ENCODE measurements around the gene CDH23.
"Not testable (repeated sequence)": the region's sequence is repeated elsewhere in the genome, so short reads cannot be mapped to it uniquely, and the experiment has no call there.

The CDH23 gene

DNA sequence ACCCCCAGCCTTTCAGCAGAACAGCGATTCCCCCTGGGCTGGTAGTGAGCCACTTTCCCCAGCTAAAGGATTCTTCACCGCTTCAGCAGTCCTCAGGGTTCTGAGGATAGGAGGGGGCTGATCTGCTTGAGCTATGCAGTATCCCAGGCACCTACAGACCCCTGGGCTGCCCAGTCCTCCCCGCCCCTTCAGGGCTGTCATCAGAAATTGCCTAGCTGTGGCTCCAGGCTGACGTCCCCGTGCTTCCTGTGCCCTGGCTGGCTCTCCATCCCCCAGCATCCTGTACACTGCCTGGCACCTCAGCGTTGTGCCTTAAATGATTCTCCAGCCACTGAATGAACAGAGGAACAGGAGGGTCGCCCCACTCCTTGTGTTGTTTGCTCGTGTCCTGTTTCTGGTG is 38.4 kb upstream of the CDH23 start:
- Histone ChIP-seq H3K4me1 (ENCODE audit: control insufficient read depth, insufficient read depth, low read length) (no peaks in the 10 kb centered on the region), H3K9me3 (ENCODE audit: control insufficient read depth, low read length) (no peaks in the 10 kb centered on the region), H3K4me3 (ENCODE audit: insufficient read depth, low read depth, low read length) (no peak overlapping the region), H3K27me3 (ENCODE audit: control insufficient read depth, insufficient read depth, low read length, poor library complexity, severe bottlenecking) (no peaks in the 10 kb centered on the region), H3K27ac (ENCODE audit: insufficient read depth, low read depth, low read length, poor library complexity, severe bottlenecking) (no peak overlapping the region), H3K36me3 (ENCODE audit: control insufficient read depth, insufficient read depth, low read length) (no peaks in the 10 kb centered on the region)
- 91 to 93% methylated on average over 8 of the region's 8 CpGs for WGBS, 2 experiments

DNA sequence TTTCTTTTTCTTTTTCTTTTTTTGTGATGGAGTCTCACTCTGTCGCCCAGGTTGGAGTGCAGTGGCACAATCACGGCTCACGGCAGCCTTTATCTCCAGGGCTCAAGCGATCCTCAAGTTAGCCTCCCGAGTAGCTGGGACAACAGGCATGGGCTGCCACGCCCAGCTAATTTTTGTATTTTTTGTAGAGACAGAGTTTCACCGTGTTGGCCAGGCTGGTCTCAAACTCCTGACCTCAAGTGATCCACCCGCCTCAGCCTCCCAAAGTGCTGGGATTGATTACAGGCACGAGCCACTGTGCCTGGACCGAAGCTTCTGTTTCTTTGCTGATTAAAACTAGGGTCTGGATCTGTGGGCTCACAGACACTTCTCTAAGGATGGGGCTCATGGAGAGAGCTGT is 37.8 kb upstream of the CDH23 start:
- H3K9me3 ChIP-seq (ENCODE audit: control insufficient read depth, low read length); H3K27ac ChIP-seq (ENCODE audit: insufficient read depth, low read depth, low read length, poor library complexity, severe bottlenecking); H3K4me1 ChIP-seq (ENCODE audit: control insufficient read depth, insufficient read depth, low read length); H3K4me3 ChIP-seq (ENCODE audit: insufficient read depth, low read depth, low read length); H3K27me3 ChIP-seq (ENCODE audit: control insufficient read depth, insufficient read depth, low read length, poor library complexity, severe bottlenecking); H3K36me3 ChIP-seq (ENCODE audit: control insufficient read depth, insufficient read depth, low read length): not testable (repeated sequence)
- 89 to 91% methylated on average over 10 of the region's 10 CpGs for WGBS, 2 experiments

DNA sequence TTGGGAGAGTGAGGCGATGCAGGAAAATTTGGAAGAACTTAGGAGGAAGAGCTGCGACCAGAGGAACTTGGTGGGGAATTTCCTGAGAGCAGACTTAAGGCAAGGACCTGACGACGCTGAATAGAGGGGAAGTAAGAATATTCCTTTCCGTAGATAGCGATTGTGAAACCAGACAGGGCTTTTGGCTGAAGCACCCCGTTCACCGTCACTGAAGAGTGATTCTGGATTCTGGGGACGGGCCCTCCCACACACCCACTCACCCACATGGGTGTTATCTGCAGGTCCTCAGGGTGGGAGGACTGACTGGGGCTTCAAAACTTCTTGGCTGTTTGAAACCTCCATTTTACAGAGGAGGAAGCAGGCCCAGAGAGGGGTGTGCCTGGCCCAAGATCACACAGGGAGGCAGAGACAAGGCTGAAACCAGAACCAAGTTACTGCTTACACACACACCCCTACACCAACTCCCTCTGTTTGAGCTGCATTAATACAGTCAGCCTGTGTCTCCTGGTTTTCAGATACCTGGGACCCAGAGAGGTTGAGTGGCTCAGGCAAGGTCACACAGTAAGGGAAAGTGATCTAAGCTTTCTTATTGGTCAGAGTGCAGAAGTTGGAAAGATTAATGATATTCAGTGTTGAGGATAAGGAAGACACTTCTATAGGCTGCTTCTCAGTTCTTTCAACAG is 37.2 kb upstream of the CDH23 start:
- H3K4me1 ChIP-seq (ENCODE audit: control insufficient read depth, insufficient read depth, low read length), result no peaks in the 10 kb centered on the region
- no peaks in the 10 kb centered on the region for H3K27me3 ChIP-seq (ENCODE audit: control insufficient read depth, insufficient read depth, low read length, poor library complexity, severe bottlenecking)
- no peak overlapping the region for H3K4me3 ChIP-seq (ENCODE audit: insufficient read depth, low read depth, low read length)
- WGBS, 2 experiments, result 88 to 92% methylated on average over 9 of the region's 9 CpGs
- H3K9me3 ChIP-seq (ENCODE audit: control insufficient read depth, low read length), result no peaks in the 10 kb centered on the region
- no peaks in the 10 kb centered on the region for H3K36me3 ChIP-seq (ENCODE audit: control insufficient read depth, insufficient read depth, low read length)
- no peak overlapping the region for H3K27ac ChIP-seq (ENCODE audit: insufficient read depth, low read depth, low read length, poor library complexity, severe bottlenecking)

DNA sequence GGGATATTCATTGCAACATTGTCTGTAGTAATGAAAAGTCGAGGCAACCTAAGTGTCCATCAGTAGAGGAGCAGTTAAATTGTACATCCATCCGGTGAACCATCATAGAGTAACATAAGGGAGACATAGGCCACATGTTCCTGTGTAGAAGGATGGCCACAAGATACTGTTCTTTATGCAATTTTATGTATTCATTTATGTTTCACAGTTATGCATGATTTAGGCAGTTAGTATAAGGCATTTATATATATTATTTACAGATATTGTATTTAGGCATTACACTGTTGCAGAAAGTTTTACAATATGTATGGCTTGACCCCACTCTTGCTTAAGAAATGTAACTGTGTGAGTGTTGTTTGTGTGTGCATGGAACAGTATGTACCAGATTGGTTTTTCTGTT is 36.0 kb upstream of the CDH23 start:
- Histone ChIP-seq H3K36me3 (ENCODE audit: control insufficient read depth, insufficient read depth, low read length) (no peaks in the 10 kb centered on the region), H3K4me3 (ENCODE audit: insufficient read depth, low read depth, low read length) (no peak overlapping the region), H3K4me1 (ENCODE audit: control insufficient read depth, insufficient read depth, low read length) (no peaks in the 10 kb centered on the region), H3K9me3 (ENCODE audit: control insufficient read depth, low read length) (no peaks in the 10 kb centered on the region), H3K27me3 (ENCODE audit: control insufficient read depth, insufficient read depth, low read length, poor library complexity, severe bottlenecking) (no peaks in the 10 kb centered on the region), H3K27ac (ENCODE audit: insufficient read depth, low read depth, low read length, poor library complexity, severe bottlenecking) (no peak overlapping the region)
- WGBS, 2 experiments, result 99 to 100% methylated on average over 2 of the region's 2 CpGs

DNA sequence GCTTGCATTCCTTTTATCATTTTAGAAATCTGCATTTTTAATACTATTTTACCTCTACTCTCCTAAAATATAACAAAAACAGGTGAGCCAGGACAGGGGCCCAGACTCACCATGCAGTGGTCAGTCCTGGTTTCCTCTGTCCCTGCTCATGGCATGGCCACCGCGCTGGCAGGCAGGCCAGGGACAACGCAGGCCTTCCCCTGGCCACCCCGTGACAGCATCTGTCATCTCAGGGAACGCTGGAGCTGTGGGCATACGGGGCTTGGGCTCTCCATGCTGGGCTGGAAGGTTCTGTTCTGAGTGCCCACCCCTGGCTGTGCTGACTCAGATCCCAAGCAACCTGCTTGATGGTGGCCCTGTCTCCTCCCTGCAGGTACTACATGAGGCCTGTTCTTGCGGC is 35.1 kb upstream of the CDH23 start:
- Histone ChIP-seq H3K36me3 (ENCODE audit: control insufficient read depth, insufficient read depth, low read length) (no peaks in the 10 kb centered on the region), H3K9me3 (ENCODE audit: control insufficient read depth, low read length) (no peaks in the 10 kb centered on the region), H3K27ac (ENCODE audit: insufficient read depth, low read depth, low read length, poor library complexity, severe bottlenecking) (no peak overlapping the region), H3K27me3 (ENCODE audit: control insufficient read depth, insufficient read depth, low read length, poor library complexity, severe bottlenecking) (no peaks in the 10 kb centered on the region), H3K4me3 (ENCODE audit: insufficient read depth, low read depth, low read length) (no peak overlapping the region), H3K4me1 (ENCODE audit: control insufficient read depth, insufficient read depth, low read length) (no peaks in the 10 kb centered on the region)
- WGBS, 2 experiments, result 95 to 96% methylated on average over 7 of the region's 7 CpGs

DNA sequence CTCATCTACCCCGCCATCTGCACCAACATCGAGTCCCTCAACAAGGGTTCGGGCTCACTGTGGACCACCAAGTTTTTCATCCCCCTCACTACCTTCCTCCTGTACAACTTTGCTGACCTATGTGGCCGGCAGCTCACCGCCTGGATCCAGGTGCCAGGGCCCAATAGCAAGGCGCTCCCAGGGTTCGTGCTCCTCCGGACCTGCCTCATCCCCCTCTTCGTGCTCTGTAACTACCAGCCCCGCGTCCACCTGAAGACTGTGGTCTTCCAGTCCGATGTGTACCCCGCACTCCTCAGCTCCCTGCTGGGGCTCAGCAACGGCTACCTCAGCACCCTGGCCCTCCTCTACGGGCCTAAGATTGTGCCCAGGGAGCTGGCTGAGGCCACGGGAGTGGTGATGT is 34.6 kb upstream of the CDH23 start:
- H3K4me1 ChIP-seq (ENCODE audit: control insufficient read depth, insufficient read depth, low read length), result no peaks in the 10 kb centered on the region
- no peaks in the 10 kb centered on the region for H3K9me3 ChIP-seq (ENCODE audit: control insufficient read depth, low read length)
- H3K36me3 ChIP-seq (ENCODE audit: control insufficient read depth, insufficient read depth, low read length), result no peaks in the 10 kb centered on the region
- H3K27me3 ChIP-seq (ENCODE audit: control insufficient read depth, insufficient read depth, low read length, poor library complexity, severe bottlenecking), result no peaks in the 10 kb centered on the region
- no peak overlapping the region for H3K27ac ChIP-seq (ENCODE audit: insufficient read depth, low read depth, low read length, poor library complexity, severe bottlenecking)
- no peak overlapping the region for H3K4me3 ChIP-seq (ENCODE audit: insufficient read depth, low read depth, low read length)
- 95% methylated on average over 16 of the region's 16 CpGs for WGBS, 2 experiments

DNA sequence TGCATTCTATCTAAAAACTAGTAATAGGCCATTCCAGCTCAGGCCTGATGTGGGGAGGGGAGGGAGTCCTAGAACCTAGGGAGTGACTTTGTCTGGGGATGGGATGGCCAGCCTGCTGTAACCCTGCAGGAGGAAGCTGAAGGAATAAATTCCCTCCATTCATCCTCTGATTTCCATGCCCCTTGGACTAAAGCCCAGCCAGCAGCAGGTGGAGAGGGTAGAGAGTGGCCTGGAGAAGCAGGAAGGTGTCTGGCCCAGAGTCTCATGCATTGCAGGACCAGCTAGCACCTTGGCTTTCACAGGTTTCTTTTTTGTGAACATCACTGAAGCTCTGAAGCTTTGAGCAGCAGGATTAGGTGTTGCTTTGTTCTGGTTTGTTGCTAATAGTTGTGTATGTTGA is 32.8 kb upstream of the CDH23 start:
- Histone ChIP-seq H3K27me3 (ENCODE audit: control insufficient read depth, insufficient read depth, low read length, poor library complexity, severe bottlenecking) (no peaks in the 10 kb centered on the region), H3K4me3 (ENCODE audit: insufficient read depth, low read depth, low read length) (no peak overlapping the region), H3K27ac (ENCODE audit: insufficient read depth, low read depth, low read length, poor library complexity, severe bottlenecking) (no peak overlapping the region), H3K36me3 (ENCODE audit: control insufficient read depth, insufficient read depth, low read length) (no peaks in the 10 kb centered on the region), H3K4me1 (ENCODE audit: control insufficient read depth, insufficient read depth, low read length) (no peaks in the 10 kb centered on the region), H3K9me3 (ENCODE audit: control insufficient read depth, low read length) (no peaks in the 10 kb centered on the region)

DNA sequence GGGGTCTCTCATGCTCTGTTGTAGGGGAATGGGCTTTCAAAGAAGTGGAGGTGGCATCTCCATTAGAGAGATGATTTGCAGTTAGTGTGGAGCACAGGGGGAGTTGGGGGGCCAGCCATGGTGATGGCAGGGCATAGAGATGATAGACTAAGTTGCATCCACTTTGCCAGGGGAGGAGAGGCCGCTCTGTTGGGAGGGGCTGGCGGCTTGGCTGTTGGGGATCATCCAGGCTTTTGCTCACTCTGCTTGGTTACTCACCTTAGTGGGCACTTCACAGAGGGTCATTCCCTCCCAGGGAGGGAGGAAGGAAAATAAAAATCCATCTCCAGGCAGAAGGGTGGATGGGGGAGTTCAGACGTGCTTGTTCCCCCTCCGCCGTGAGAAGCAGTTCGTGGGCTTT is 31.4 kb upstream of the CDH23 start:
- no peak overlapping the region for H3K4me3 ChIP-seq (ENCODE audit: insufficient read depth, low read depth, low read length)
- 94 to 97% methylated on average over 6 of the region's 6 CpGs for WGBS, 2 experiments
- no peaks in the 10 kb centered on the region for H3K27me3 ChIP-seq (ENCODE audit: control insufficient read depth, insufficient read depth, low read length, poor library complexity, severe bottlenecking)
- no peaks in the 10 kb centered on the region for H3K4me1 ChIP-seq (ENCODE audit: control insufficient read depth, insufficient read depth, low read length)
- no peak overlapping the region for H3K27ac ChIP-seq (ENCODE audit: insufficient read depth, low read depth, low read length, poor library complexity, severe bottlenecking)
- no peaks in the 10 kb centered on the region for H3K9me3 ChIP-seq (ENCODE audit: control insufficient read depth, low read length)
- no peaks in the 10 kb centered on the region for H3K36me3 ChIP-seq (ENCODE audit: control insufficient read depth, insufficient read depth, low read length)

DNA sequence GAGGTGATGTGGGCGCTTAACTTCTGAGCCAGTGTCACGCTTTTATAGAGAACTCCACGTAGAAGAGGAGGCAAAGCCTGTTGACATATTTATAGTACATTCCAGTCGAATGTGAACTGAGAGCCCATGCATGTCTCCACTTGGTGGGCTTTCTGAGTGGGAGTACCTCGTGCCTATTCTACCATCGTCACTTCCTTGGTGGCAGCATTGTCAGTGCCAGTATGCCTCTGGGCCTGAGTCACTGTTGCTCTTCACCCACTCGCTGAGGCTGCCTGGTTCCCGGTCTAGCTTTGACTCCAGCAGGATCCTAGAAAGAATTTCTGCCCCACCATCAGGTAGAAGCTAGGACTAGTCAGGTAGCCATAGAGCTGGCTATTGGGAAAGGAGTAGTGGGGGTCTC is 30.0 kb upstream of the CDH23 start:
- H3K9me3 ChIP-seq (ENCODE audit: control insufficient read depth, low read length), result no peaks in the 10 kb centered on the region
- H3K27ac ChIP-seq (ENCODE audit: insufficient read depth, low read depth, low read length, poor library complexity, severe bottlenecking), result no peak overlapping the region
- no peaks in the 10 kb centered on the region for H3K36me3 ChIP-seq (ENCODE audit: control insufficient read depth, insufficient read depth, low read length)
- 85 to 87% methylated on average over 8 of the region's 8 CpGs for WGBS, 2 experiments
- H3K27me3 ChIP-seq (ENCODE audit: control insufficient read depth, insufficient read depth, low read length, poor library complexity, severe bottlenecking), result no peaks in the 10 kb centered on the region
- H3K4me1 ChIP-seq (ENCODE audit: control insufficient read depth, insufficient read depth, low read length), result no peaks in the 10 kb centered on the region
- no peak overlapping the region for H3K4me3 ChIP-seq (ENCODE audit: insufficient read depth, low read depth, low read length)

DNA sequence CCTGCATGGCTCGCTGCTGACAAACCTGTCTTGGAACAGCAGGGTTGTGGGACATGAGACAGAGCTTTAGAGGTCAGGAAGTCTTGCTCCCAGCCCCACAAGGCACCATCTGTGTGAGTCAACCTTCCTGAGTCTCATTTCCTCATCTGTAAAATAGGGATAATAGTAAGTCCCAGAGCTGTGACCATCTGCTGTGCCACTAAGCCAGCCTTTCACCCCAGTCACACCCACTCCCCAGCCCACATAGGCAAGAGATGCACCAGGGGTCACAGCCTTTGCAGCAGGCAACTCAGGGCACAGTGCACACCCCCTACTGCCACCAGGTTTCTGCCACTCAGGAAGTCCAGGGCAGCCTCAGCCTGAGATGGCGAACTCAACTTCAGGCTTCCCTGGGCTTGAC is 29.4 kb upstream of the CDH23 start:
- Histone ChIP-seq H3K27me3 (ENCODE audit: control insufficient read depth, insufficient read depth, low read length, poor library complexity, severe bottlenecking) (no peaks in the 10 kb centered on the region), H3K4me1 (ENCODE audit: control insufficient read depth, insufficient read depth, low read length) (no peaks in the 10 kb centered on the region), H3K4me3 (ENCODE audit: insufficient read depth, low read depth, low read length) (no peak overlapping the region), H3K36me3 (ENCODE audit: control insufficient read depth, insufficient read depth, low read length) (no peaks in the 10 kb centered on the region), H3K9me3 (ENCODE audit: control insufficient read depth, low read length) (no peaks in the 10 kb centered on the region), H3K27ac (ENCODE audit: insufficient read depth, low read depth, low read length, poor library complexity, severe bottlenecking) (no peak overlapping the region)
- WGBS, 2 experiments, result 92 to 97% methylated on average over 2 of the region's 2 CpGs

DNA sequence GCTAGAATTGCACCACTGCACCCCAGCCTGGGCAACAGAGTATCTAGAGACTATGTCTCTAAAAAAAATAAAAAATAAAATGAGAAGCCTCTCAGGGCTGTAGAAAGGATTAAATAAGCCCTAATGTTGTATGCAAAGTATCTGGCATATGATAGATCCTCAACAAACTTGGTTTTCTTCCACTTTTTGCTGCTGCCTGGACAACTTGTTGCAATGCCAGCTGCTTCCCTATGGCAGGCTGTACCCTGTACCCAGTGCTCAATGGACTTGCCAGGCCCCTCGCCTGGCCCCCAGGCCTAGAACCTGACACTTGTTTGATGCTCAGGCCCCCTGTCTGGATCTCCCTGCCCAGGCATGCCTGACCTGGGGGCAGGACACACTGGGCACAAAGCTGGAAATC is 28.5 kb upstream of the CDH23 start:
- H3K27ac ChIP-seq (ENCODE audit: insufficient read depth, low read depth, low read length, poor library complexity, severe bottlenecking), result no peak overlapping the region
- no peaks in the 10 kb centered on the region for H3K27me3 ChIP-seq (ENCODE audit: control insufficient read depth, insufficient read depth, low read length, poor library complexity, severe bottlenecking)
- WGBS, 2 experiments, result 83 to 98% methylated on average over 1 of the region's 1 CpG
- no peaks in the 10 kb centered on the region for H3K36me3 ChIP-seq (ENCODE audit: control insufficient read depth, insufficient read depth, low read length)
- no peaks in the 10 kb centered on the region for H3K9me3 ChIP-seq (ENCODE audit: control insufficient read depth, low read length)
- H3K4me3 ChIP-seq (ENCODE audit: insufficient read depth, low read depth, low read length), result no peak overlapping the region
- no peaks in the 10 kb centered on the region for H3K4me1 ChIP-seq (ENCODE audit: control insufficient read depth, insufficient read depth, low read length)

Measured in ectodermal cell (in vitro differentiated cells).